Small intestine (tissue), 7 donors: Measurements from ENCODE around the gene POLDIP2. TPM values are rescaled to one million over a fixed set of nuclear protein-coding genes. Genes with fewer than 3 reads are reported as not detected.

Source experiments
- DNase-seq, 2 donors: peaks; one replicate each; pipeline versions ENCODE4 v3.0.0 to v3.0.0-alpha.2; 2013
- FAIRE-seq: peaks from 2 replicates; lab custom pipeline; 2012; peaks lifted over from hg19 to GRCh38; lab: Jason Lieb, UNC
- H3K27ac ChIP-seq, 3 donors: one replicate each; pipeline ENCODE4 v1.5.1; 2013; ENCODE audit warnings: low read length in 2 of 3, mild to moderate bottlenecking in 2 of 3, control low read depth in 1 of 3, inconsistent platforms in 1 of 3, low read depth in 1 of 3, moderate library complexity in 1 of 3
- H3K27me3 ChIP-seq, 3 donors: one replicate each; pipeline ENCODE4 v1.6.1; 2013; ENCODE audit warnings: low read length in 3 of 3, inconsistent platforms in 1 of 3; ENCODE audit not compliant: control insufficient read depth in 3 of 3, insufficient read depth in 3 of 3
- H3K36me3 ChIP-seq, 3 donors: one replicate each; pipeline ENCODE4 v1.6.1; 2013; ENCODE audit warnings: low read length in 3 of 3, inconsistent platforms in 1 of 3, low read depth in 1 of 3, mild to moderate bottlenecking in 1 of 3, moderate library complexity in 1 of 3; ENCODE audit not compliant: control insufficient read depth in 3 of 3, insufficient read depth in 2 of 3
- H3K4me1 ChIP-seq, 3 donors: one replicate each; pipeline ENCODE4 v1.6.1; 2013; ENCODE audit warnings: low read length in 2 of 3, inconsistent platforms in 1 of 3, low read depth in 1 of 3, mild to moderate bottlenecking in 1 of 3, moderate library complexity in 1 of 3; ENCODE audit not compliant: control insufficient read depth in 3 of 3, insufficient read depth in 2 of 3
- H3K4me3 ChIP-seq, 3 donors: one replicate each; pipeline ENCODE4 v1.5.1; 2013; ENCODE audit warnings: low read length in 3 of 3, control low read depth in 1 of 3, inconsistent platforms in 1 of 3, low read depth in 1 of 3, mild to moderate bottlenecking in 1 of 3, moderate library complexity in 1 of 3
- H3K9me3 ChIP-seq, 2 donors: one replicate each; pipeline ENCODE4 v1.6.1; 2013; ENCODE audit warnings: low read depth in 1 of 2, low read length in 1 of 2; ENCODE audit not compliant: control insufficient read depth in 2 of 2, insufficient read depth in 1 of 2
- WGBS, 3 donors: extraction: QIAGEN DNeasy Blood & Tissue Kit; methylation state at CpG; one replicate each; pipeline ENCODE4 v1.1.7; 2013; 5-methylcytosine and 5-hydroxymethylcytosine counted together
- polyA plus RNA-seq, 4 donors: library from polyadenylated mRNA; stranded (reverse) in 3 of 4; unstranded in 1 of 4; fragments of 200-250 nt in 3 of 4; fragments of 120-200 nt in 1 of 4; gene quantifications; one replicate each; pipeline versions ENCODE4 v1.2.1 to v1.2.3, GENCODE V29; 2013
- donor health status: healthy with polysubstance abuse.
- donor health status: control.
- donor health status: control.
- donor health status: Bipolar disorder and iron deficiency.
- donor health status: healthy.

The POLDIP2 gene
- polyA plus RNA-seq, 4 donors = 61.5 to 73.2 (median 68.7) TPM

GRCh38 chr17:28402844-28403243 is 45.5 kb upstream of the POLDIP2 start:
- H3K27ac ChIP-seq = peak overlapping the region in 1 of 3 donors; percentile 9
- no peaks in the 10 kb centered on the region for H3K9me3 ChIP-seq
- no peaks in the 10 kb centered on the region for H3K27me3 ChIP-seq
- no peak for DNase-seq
- no peak for FAIRE-seq
- WGBS, 3 donors = 66 to 87% (median 78%) methylated on average over 6 of the region's 6 CpGs
- H3K4me3 ChIP-seq = peak overlapping the region in 1 of 3 donors; percentile 80
- peaks cover 2 to 62% (median 5%) of the 10 kb centered on the region in 3 donors for H3K36me3 ChIP-seq
- peaks cover 0 to 52% (median 3%) of the 10 kb centered on the region in 3 donors for H3K4me1 ChIP-seq

- no peak for FAIRE-seq
- Histone ChIP-seq H3K27ac (no peak overlapping the region), H3K27me3 (no peaks in the 10 kb centered on the region), H3K4me3 (no peak overlapping the region), H3K9me3 (no peaks in the 10 kb centered on the region), H3K4me1 (peaks cover 0 to 52% (median 3%) of the 10 kb centered on the region in 3 donors), H3K36me3 (peaks cover 2 to 68% (median 5%) of the 10 kb centered on the region in 3 donors)
- DNase-seq = no peak
- WGBS, 3 donors = 34 to 45% (median 43%) methylated on average over 3 of the region's 3 CpGs
These were observed 44.9 kb upstream of the POLDIP2 start for GRCh38 chr17:28402224-28402630.

GRCh38 chr17:28399808-28400207 is 42.5 kb upstream of the POLDIP2 start:
- WGBS, 3 donors = 94 to 97% (median 97%) methylated on average over 4 of the region's 4 CpGs
- no peak for DNase-seq
- no peaks in the 10 kb centered on the region for H3K9me3 ChIP-seq
- H3K4me1 ChIP-seq = peaks cover 0 to 61% (median 0%) of the 10 kb centered on the region in 3 donors
- no peaks in the 10 kb centered on the region for H3K27me3 ChIP-seq
- FAIRE-seq = no peak
- H3K36me3 ChIP-seq = peaks cover 2 to 87% (median 5%) of the 10 kb centered on the region in 3 donors
- H3K4me3 ChIP-seq = no peak overlapping the region
- no peak overlapping the region for H3K27ac ChIP-seq

- H3K4me1 ChIP-seq = peaks cover 0 to 62% (median 0%) of the 10 kb centered on the region in 3 donors
- 61 to 67% (median 64%) methylated on average over 6 of the region's 6 CpGs for WGBS, 3 donors
- no peaks in the 10 kb centered on the region for H3K27me3 ChIP-seq
- H3K36me3 ChIP-seq = peaks cover 2 to 78% (median 5%) of the 10 kb centered on the region in 3 donors
- H3K4me3 ChIP-seq = no peak overlapping the region
- peak; percentile 42 to 57 for DNase-seq
- FAIRE-seq = no peak
- no peaks in the 10 kb centered on the region for H3K9me3 ChIP-seq
- H3K27ac ChIP-seq = peak overlapping the region in 1 of 3 donors; percentile 34
These were observed 41.1 kb upstream of the POLDIP2 start for GRCh38 chr17:28398280-28398981.

GRCh38 chr17:28397687-28398279 is 40.5 kb upstream of the POLDIP2 start:
- no peak for FAIRE-seq
- WGBS, 3 donors = 81 to 84% (median 84%) methylated on average over 7 of the region's 7 CpGs
- DNase-seq = no peak
- Histone ChIP-seq H3K27ac (peak overlapping the region in 1 of 3 donors; percentile 34), H3K4me1 (peaks cover 0 to 62% (median 0%) of the 10 kb centered on the region in 3 donors), H3K36me3 (peaks cover 2 to 76% (median 5%) of the 10 kb centered on the region in 3 donors), H3K9me3 (no peaks in the 10 kb centered on the region), H3K4me3 (no peak overlapping the region), H3K27me3 (no peaks in the 10 kb centered on the region)

GRCh38 chr17:28397275-28397674 is 39.9 kb upstream of the POLDIP2 start:
- 94 to 97% (median 95%) methylated on average over 3 of the region's 3 CpGs for WGBS, 3 donors
- Histone ChIP-seq H3K9me3 (no peaks in the 10 kb centered on the region), H3K4me1 (peaks cover 0 to 66% (median 0%) of the 10 kb centered on the region in 3 donors), H3K27ac (no peak overlapping the region), H3K4me3 (no peak overlapping the region), H3K36me3 (peaks cover 2 to 77% (median 5%) of the 10 kb centered on the region in 3 donors), H3K27me3 (no peaks in the 10 kb centered on the region)
- FAIRE-seq (no peak), DNase-seq (no peak)

GRCh38 chr17:28396635-28397239 is 39.4 kb upstream of the POLDIP2 start:
- Histone ChIP-seq H3K9me3 (no peaks in the 10 kb centered on the region), H3K27me3 (no peaks in the 10 kb centered on the region), H3K27ac (no peak overlapping the region), H3K36me3 (peaks cover 2 to 75% (median 5%) of the 10 kb centered on the region in 3 donors), H3K4me1 (peaks cover 0 to 66% (median 0%) of the 10 kb centered on the region in 3 donors), H3K4me3 (no peak overlapping the region)
- WGBS, 3 donors = 65 to 85% (median 78%) methylated on average over 5 to 6 of the region's 6 CpGs
- no peak for FAIRE-seq
- no peak for DNase-seq

GRCh38 chr17:28395968-28396367 is 38.6 kb upstream of the POLDIP2 start:
- Histone ChIP-seq H3K36me3 (peaks cover 2 to 78% (median 5%) of the 10 kb centered on the region in 3 donors), H3K9me3 (no peaks in the 10 kb centered on the region), H3K4me1 (peaks cover 0 to 66% (median 0%) of the 10 kb centered on the region in 3 donors), H3K4me3 (no peak overlapping the region), H3K27me3 (no peaks in the 10 kb centered on the region), H3K27ac (no peak overlapping the region)
- FAIRE-seq (no peak), DNase-seq (no peak)
- WGBS, 3 donors = 90 to 95% (median 93%) methylated on average over 6 of the region's 6 CpGs
